ENCODE data around the gene BANK1.

Gene BANK1

DNA sequence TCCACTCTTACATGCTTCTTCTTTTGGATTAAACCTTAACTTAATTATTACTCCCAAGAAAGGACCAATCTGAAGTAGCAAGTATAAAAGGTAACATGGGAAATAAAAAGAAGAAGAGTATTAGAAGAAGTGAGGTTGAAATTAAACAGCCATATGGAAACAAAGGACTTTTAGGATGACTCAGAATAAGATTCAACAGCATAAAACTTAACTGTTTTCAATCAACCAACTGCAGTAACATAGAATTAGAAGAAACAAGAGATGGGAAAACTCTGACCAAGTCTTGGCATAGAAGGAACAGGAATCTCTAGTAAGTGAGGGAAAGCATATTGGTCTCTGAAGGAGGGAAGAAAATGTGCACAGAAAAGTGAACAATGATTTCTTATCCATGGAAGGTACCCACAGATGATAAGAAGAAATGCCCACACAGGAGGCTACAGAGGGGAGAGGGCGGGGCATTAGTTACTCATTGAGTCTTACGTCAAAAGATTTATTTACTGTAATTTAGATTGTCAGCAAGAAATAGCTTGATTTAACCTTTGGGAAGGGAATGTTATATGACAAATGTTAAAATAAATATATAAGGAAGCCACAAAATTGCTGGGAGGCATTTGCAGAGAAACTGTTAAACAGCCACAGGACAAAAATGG lies 177.3 kb downstream of the BANK1 start:
- DNase-seq, result no peak

DNA sequence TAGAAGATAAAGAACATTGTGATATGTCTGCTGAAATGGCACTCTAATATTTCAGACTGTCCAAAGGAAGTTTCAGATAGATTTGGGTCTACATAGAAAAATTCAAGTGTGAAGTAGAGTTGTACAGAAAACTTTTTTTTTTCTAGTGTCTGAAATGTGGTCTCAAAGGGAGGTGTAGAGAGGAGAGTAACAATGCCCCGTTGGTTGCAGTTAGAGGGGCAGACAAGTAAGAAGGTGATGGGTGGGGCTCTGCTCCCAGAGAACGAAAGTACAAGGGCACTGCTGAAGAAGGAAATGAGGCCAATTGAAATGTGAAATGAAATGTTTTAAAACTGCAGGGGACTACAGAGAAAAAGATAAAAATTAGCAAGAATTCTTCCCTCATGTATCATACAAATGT lies 177.8 kb downstream of the BANK1 start:
- DNase-seq, result no peak

DNA sequence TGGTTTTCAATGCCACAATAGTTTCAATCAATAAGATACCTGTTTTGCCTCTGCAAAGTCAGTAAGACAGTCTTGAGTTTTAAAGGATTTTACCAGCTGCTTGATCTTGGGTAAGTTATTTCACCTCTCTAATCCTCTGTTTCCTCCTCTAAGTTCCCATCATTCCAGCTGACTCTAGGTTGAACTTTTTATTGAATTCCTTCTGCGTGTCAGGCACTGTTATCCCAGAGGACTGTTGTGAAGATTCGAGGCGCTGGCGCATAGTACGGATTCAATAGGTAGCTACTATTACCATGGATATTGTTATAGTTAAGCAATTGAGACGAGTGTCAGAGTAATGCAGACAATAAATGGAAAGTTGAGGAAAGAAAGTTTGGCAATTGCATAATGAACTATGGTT lies 179.4 kb downstream of the BANK1 start:
- no peak for DNase-seq

DNA sequence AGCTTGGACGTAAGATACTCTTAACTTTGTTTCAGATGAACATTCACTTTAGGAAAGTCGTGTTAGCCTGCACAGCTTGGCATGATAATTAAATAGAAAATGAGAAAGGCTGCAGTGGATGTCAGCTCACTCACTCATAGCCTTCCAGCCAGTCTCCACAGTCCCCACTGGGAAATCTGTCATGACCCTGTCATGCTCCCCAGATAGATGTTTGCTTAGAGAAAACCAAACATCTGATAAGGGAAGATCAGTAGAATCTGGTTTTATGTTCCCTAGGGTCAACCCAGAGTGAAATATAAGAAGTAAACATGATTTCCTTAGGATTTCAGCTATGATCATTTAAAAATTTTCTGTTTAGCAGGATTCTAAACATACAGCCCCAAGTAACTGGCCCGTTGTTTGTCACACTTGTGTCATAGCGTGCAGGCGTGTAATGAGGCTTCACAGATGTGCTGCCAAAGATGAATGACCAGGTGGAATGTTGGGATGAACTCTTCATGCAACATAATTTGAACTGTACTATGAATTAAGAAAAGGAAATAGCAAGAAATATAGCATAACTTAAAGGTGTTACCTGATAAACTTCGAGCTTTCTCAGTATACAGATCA lies 180.1 kb downstream of the BANK1 start:
- DNase-seq, result no peak

DNA sequence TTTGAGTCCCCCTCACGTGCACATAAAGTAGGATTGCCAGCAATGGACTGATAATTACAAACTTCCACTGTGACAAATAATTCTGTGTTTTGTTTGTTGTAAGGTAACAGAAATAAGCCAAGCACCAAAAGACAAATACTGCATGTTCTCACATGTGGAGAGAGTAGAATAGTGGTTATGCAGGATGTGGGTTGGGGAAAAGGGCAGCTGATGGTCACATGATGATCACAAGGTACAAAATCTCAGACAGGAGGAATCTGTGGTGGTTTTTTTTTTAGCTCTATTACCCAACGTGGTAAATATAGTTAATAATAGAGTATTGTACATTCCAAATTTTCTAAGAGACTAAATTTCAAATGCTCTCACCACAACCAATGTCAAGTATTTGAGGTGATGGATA lies 182.3 kb downstream of the BANK1 start:
- no peak for DNase-seq

DNA sequence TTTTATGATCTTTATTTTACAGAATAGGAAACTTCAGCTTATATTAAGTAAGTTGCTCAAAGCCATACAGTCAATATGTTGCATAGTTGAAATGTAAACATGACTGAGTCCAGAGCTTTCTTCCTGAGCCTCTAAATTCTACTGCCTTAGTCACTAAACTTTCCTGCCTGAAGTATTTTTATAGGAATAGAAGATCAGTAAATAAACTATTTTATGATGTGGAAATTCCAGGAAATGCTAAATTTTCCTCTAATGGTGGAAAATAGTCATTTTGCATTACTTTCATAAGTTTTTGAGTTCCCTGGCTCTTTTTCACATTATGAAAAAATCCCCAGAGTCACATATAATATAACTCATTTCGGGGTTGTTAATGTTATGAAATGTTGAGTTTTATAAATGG lies 182.8 kb downstream of the BANK1 start:
- no peak for DNase-seq

DNA sequence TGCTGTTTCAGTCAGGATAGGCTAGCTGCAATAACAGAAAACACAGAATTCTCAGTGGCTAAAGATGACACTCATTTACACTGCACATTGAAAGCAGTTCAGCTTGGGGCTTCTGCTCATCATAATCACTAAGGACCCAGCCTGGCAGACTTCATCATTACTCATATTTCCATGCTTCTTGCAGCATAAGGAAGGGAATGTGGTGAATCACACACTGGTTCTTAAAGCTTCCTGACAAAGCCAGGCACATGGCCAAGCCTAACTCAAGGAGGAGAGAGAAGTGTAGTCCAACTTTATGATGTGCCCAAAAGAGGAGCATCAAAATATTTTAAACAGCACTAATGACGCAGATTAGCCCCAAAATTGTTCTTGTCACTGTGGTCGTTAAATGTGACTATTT lies 186.5 kb downstream of the BANK1 start:
- peak; percentile 59 for DNase-seq

DNA sequence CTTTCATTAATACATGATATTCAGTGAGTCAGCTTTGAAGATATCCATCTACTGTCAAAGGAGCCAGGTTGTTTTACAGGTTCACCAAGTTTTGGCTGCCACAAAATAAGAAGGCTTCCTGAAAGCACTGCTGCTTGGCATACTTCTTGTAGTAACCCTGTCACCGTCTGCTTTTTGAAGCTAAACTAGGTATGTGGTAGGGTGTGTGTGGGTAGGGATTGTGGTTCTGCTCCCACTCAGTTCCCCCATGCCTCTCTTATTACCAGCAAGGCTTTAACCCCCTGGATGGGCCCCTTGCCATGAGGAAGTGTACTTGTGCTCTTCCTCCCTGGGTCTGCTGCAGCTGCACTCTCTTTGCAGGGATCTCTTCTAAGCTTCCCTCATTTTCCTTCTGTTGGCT lies 191.2 kb downstream of the BANK1 start:
- peak; percentile 87 for DNase-seq

DNA sequence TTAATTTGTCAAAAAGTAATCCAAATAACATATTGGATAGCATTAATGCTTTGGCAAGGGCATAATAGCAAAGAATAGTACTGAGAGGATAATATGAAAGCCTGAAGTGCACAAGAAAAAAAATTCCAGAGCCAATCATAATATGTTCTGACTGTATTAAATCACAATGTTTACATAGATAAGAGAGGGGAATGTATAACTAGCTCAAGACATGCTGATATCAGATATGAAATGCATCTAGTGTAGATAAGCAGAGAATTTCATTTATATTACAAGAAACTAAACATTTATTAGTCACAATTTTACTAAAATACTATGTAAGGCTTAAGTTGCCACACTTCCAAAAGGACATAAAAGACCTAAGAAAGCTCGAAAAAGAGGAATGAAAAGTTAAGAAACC lies 193.3 kb downstream of the BANK1 start:
- no peak for DNase-seq

DNA sequence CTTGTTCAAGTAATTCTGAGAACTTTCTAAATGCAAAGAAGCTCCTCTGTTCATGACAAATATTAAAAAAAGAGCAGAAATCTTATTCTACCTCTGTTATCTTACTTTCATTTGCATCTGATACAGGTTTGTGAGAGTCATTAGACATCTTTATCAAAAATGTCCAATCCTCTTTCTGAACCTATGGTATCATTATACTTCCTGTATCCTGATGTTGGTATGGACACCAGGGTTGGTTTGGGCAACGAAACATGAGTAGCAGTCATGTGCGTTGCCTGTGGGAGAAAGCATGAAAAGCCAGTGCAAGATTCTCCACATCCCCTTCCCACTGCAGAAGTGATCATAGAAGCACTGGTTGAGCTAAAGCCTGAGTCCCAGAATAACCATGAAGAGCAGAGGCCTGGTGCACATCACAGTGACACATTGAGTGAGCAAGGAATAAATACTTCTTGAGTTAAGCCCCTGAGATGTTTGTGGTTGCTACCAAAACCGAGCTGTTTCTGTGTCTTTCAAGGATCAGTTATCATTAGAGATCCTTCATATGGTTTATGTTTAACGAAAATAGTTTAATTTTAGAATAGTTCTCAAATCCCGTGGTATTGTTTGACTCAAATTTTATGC lies 197.2 kb downstream of the BANK1 start:
- DNase-seq, result peak; percentile 59

DNA sequence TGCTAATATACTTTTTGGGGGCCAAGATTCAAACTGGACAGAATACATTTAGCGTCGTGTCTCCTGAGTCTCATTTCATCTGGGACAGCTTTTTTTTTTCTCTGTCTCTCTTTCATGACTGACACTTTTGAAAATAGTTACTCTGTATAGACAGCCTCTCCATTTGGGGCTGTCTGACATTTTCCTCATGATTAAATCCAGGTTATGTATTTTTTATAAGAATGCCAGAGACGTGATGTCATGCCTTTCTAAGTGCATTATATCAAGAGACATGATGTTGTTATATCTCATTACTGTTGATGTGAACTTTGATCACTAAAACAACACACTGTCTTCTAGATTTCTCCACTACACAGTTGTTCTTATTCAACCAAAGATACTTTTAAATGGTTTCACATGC lies 199.0 kb downstream of the BANK1 start:
- no peak for DNase-seq

DNA sequence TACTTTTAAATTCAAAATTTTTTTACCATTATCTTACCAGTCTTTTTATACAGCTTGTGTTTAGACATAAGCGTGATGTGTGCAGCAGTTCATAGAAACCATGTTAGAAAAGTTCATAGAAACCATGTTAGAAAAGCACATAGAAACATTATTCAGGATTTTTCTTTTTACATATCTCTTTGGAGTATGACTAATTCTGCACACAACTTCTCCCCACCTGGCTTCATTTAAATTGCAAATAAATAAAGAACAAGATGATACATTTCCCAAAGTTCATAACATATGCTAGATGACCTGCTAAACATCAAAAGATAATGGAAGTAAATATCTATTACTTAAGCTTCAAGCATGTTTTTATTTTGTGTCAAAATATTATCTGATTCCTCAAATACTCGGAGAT lies 201.9 kb downstream of the BANK1 start:
- no peak for DNase-seq

DNA sequence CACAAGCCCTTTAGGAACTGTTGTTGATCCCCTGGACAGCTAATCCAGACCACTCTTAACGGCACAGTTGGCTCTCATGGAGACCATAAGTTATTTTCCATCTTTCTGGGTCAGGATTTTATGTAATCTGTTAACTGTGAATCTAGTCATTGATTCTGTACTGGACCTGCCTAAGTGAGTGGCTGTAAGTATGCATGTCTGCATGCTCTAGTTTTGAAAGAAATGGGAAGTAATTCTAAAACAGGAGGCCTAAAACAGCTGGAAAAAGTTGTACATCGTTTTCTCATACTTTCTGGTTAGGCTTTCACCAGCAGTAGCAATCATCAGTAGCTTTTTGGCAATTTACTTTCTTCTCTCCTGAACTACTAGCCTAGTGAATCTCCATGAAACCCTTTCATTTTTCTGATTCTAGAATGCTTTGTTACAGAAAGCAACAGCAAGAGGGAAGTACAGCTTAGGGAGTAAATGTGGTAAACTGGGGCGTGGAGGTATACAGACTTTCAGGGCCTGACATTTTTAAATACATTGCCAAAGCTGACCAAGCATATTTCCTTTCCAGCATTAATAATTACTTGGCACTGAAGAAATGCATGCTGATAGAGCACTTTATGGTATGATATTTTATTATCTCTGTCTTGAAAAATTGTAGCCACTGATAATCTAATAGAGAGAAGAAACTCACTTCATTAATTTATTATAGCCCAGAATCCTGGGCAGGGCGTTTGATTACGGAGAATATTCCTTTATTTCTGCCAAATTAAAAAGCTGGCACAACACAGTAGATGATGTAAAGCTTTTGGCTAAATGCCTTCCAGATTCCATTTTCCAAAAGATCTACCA lies 202.7 kb downstream of the BANK1 start:
- DNase-seq, result no peak

DNA sequence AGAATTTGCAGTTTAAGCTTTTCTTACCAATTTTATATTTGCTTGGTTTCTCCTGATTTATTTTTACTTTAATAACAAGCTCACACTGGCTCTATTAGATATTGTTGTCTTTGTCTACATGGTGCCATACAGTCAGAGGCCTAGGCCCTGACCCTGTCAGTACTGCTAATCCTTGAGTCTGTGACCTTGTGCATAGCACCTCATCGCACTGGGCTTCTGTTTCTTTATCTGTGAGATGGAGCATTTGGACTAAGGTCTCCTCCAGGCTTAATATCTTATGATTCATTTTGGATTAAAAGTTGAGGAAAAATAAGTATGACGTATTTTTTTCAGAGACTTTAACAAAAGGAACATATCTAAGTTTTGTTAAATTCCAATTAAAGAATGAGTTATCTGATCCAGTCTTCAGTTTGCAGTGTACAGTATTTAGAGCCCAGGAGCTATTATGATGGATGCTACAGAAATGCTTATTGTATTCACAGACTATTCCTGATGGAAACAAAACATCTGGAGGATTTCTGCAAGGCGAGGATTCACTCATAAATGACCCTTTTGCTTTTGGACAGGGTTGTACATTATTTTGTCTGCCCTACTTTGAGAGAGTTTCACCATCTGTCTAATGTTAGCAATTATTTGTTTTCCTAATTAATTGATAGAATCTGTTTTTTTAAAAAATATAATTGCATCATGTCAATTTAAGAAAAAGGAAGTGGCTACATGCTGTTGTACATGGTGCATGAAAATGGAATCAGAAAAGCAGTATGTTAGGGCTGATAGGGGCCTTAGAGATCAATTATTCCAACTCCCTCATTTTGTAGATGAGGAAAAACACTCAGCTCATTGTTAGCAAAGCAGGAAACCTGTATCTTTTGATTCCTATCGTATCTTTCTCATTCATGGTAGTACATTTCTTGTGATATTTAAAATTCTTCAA lies 203.6 kb downstream of the BANK1 start:
- no peak for DNase-seq

DNA sequence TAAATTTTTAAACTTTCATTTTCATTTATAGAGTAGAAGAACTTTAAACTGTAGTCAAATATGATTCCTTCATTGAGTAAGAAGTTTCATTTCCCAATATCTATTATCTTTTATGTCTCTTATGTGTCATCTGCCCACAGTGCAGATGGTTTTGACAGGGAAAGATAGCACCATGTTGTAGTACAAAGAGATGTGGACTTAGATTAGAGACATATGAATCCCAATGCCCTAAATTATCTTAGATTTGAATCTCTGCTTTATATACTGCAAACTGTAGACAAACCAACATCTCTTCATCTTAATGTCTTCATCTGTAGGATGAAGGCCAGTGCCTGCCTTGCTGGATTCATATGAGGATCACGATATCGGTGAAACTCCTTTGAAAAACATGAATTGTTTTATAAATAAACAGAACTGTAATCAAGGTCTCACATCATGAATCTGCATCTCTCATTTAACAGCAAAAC lies 217.5 kb downstream of the BANK1 start:
- DNase-seq, result no peak

DNA sequence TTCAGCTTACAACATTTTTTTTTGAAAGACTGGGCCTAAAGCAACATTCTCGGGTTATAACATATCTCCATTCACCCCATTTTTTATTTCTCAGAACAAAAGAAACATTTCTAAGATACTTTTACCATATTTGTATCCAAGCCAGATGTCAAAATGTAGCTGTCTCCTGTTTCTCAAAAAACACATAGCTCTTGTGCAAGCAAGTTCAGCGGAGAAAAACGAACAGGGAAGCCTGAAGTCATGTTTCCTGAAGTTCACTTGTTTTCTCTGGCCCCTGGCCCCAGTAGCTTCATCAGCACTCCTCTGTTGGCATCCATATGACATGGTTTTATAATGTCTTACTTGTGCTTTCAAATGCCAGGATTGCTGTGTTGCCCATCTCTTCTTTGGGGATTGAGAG lies 218.2 kb downstream of the BANK1 start:
- no peak for DNase-seq

DNA sequence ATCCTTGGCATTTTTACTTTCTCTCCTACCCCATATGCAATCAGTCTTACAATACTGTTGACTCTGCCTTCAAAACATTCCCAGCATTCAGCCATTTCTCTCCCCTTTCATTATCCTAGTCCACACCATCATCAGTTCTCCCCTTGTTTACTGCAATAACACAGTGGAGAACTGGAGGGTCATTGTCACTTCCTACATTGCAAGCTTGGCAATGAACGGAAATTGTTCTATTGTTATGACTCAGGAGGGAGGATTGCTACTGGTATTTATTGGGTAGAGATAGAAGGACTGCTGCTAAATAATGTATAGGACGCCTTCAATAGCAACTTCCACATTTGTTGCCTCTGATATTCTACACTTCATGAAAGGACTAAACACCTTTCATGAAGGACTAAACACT lies 231.8 kb downstream of the BANK1 start:
- DNase-seq, result no peak

DNA sequence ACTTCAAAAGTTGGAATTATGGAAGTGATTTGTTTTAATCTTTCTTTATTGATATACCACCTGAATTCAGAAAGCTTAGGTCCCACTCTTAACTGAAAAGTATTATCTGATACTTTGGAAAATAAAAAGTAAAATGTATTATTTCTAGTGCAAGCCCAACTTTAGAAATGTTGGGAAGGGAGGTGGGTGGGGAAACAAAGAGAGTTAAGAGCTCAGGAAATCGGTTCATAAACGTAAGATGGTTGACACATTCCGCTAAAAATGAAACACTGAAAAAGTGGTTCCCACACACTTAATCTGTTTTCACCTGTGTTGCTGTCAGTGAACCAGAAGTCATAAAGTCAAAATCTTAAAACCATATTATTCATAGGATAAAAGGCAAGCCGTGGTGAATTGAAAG lies 237.4 kb downstream of the BANK1 start:
- DNase-seq, result no peak

DNA sequence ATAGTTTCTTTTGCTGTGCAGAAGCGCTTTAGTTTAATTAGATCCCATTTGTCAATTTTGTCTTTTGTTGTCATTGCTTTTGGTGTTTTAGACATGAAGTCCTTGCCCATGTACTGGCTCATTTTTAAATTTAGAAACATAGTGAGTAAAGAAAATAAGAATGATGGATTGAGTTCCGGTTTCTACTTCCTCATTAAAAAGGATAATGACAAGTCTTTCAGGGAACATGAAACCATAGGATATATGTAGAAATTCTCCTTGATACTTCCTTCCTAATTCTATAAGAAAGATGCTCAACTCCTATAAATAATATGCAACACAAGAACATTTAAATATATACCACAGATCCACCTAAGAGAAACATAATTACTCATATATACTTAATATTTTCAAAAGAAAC lies 240.9 kb downstream of the BANK1 start:
- no peak for DNase-seq

DNA sequence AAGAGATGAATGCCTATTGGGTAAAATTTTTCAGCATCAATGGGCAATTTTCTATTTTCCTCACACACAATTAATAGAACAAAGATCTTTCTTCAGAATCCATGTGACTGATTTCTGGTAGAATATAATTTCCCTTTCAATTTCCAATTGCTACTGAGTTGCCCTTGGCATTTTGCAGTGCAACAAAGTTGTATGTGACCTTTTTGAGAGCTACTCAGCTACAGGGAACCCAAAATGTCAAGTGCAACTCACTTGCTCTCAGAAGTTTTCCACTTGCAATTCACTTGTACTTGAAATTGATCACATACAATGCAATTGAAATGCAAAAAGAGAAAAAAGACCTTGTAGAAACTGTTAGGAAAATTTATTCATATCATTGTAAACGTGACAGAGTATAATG lies 245.5 kb downstream of the BANK1 start:
- no peak for DNase-seq

DNA sequence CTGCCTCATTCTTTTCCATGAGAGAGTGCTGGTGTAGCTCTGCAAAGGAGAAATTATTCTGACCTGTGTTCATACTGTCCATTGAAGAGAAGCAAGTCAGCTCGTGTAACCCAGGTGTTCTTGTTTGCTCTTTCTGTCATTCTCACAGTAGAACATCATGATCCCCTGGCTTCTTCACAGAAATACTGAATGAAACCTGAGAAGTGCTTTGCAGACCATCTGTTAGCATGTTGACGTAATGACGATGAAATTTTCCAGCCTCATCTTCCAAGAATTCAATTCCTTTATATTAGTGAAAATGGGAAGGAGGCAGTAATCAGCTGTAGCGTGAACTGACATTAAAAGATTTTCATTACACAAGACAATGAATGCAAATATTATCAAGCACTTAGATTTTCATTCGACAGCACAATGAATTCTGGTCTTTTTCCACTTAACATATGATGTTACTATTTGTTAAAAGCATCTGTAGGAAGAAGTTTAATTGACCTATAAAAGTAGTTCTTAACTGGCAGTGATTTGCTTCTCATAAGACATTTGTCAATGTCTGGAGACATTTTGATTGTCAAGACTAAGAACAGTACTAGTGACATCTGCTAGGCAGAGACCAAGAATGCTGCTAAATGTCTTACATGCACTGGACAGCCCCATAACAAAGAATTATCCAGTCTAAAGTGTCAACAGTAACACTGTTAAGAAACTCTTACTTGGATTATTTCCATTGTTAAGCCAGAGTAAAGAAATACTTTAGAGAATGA lies 246.3 kb downstream of the BANK1 start:
- DNase-seq, result no peak

DNA sequence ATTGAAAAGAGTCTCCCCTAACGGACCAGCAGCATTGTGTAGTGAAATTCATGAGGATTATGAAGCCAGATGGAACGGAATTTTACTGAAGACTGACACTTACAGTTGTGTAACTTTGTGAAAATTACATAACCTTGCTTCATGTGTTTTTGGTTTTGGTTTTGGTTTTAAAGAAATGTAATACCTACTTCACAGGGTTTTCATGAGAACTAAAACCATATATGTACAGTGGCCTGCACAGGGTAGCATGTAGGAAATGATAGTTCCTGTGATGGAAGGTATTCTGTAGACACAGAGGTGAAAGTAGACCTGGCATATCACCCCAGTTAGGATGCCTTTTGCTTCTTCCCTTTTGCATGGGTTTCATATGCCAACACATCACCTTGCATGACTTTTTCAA lies 247.0 kb downstream of the BANK1 start:
- no peak for DNase-seq
